BE2C (cell line): ENCODE measurements around the gene SMTNL1.

Experiments used
- DNase-seq: peaks from one replicate; pipeline ENCODE4 v3.0.0-alpha.2; 2020
- H3K27me3 ChIP-seq: fragments of 250-450 bp; sonication (Bioruptor Pico); 2 replicates; pipeline ENCODE4 v1.5.1; 2020; ENCODE audit warnings: mild to moderate bottlenecking
- H3K36me3 ChIP-seq: fragments of 250-450 bp; sonication (Bioruptor Pico); 2 replicates; pipeline ENCODE4 v1.5.1; 2020; ENCODE audit warnings: mild to moderate bottlenecking
- H3K4me1 ChIP-seq: fragments of 250-450 bp; sonication (Bioruptor Pico); 2 replicates; pipeline ENCODE4 v1.5.1; 2020
- H3K4me3 ChIP-seq: 2 replicates; pipeline ENCODE4 v1.5.1; 2011; ENCODE audit warnings: low read depth, low read length
- H3K9me3 ChIP-seq: fragments of 250-450 bp; sonication (Bioruptor Pico); 2 replicates; pipeline ENCODE4 v1.5.1; 2020
- TF ChIP-seq, protein P1 (sequence below): IDR thresholded peaks from 2 replicates; pipeline ENCODE4 v1.5.1; 2012; ENCODE audit warnings: mild to moderate bottlenecking, low read depth, low read length

SMTNL1 gene

GRCh38 chr11:57500515-57500914 is 36.9 kb upstream of the SMTNL1 start:
- H3K4me3 ChIP-seq: no peak overlapping the region
- H3K9me3 ChIP-seq: no peaks in the 10 kb centered on the region
- no peak for DNase-seq
- TF ChIP-seq, protein P1, sequence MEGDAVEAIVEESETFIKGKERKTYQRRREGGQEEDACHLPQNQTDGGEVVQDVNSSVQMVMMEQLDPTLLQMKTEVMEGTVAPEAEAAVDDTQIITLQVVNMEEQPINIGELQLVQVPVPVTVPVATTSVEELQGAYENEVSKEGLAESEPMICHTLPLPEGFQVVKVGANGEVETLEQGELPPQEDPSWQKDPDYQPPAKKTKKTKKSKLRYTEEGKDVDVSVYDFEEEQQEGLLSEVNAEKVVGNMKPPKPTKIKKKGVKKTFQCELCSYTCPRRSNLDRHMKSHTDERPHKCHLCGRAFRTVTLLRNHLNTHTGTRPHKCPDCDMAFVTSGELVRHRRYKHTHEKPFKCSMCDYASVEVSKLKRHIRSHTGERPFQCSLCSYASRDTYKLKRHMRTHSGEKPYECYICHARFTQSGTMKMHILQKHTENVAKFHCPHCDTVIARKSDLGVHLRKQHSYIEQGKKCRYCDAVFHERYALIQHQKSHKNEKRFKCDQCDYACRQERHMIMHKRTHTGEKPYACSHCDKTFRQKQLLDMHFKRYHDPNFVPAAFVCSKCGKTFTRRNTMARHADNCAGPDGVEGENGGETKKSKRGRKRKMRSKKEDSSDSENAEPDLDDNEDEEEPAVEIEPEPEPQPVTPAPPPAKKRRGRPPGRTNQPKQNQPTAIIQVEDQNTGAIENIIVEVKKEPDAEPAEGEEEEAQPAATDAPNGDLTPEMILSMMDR: no peak
- no peaks in the 10 kb centered on the region for H3K4me1 ChIP-seq
- no peaks in the 10 kb centered on the region for H3K36me3 ChIP-seq
- H3K27me3 ChIP-seq: no peaks in the 10 kb centered on the region

- TF ChIP-seq, protein P1: no peak
- no peaks in the 10 kb centered on the region for H3K36me3 ChIP-seq
These were observed 36.5 kb upstream of the SMTNL1 start for GRCh38 chr11:57500926-57501325.

DNA sequence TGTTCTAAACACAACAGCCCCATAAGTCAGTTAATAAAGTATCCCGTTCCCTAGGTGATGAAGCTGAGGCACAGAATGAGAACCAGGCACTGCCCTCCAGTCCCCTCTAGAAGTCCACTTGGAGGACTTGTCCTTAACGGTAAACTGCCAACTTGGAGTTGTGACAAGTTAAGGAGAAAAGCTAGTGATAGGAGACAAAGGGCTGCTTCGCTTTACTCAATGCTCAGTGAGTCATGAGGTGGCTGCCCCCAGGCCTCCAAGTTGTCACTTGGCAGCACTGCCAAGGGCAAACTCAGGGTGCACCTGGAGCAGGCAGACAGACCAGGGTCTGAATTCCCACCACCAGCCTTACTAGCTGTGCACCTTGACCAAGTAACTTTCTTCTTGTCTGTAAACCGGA is 35.4 kb upstream of the SMTNL1 start:
- H3K36me3 ChIP-seq: no peaks in the 10 kb centered on the region
- no peaks in the 10 kb centered on the region for H3K4me1 ChIP-seq
- H3K4me3 ChIP-seq: no peak overlapping the region
- DNase-seq: no peak
- no peaks in the 10 kb centered on the region for H3K9me3 ChIP-seq
- no peaks in the 10 kb centered on the region for H3K27me3 ChIP-seq
- TF ChIP-seq, protein P1: no peak

More at GRCh38 chr11:57500926-57501325, 36.5 kb upstream of the SMTNL1 start:
- Histone ChIP-seq H3K4me3 (no peak overlapping the region), H3K4me1 (no peaks in the 10 kb centered on the region), H3K9me3 (no peaks in the 10 kb centered on the region), H3K27me3 (no peaks in the 10 kb centered on the region)
- DNase-seq: no peak

- DNase-seq: no peak
These were observed 35.0 kb upstream of the SMTNL1 start for GRCh38 chr11:57502376-57502775.

GRCh38 chr11:57502870-57503269 is 34.5 kb upstream of the SMTNL1 start:
- H3K4me3 ChIP-seq: no peak overlapping the region
- no peaks in the 10 kb centered on the region for H3K4me1 ChIP-seq
- TF ChIP-seq, protein P1: no peak
- no peaks in the 10 kb centered on the region for H3K9me3 ChIP-seq
- no peaks in the 10 kb centered on the region for H3K27me3 ChIP-seq
- no peak for DNase-seq
- no peaks in the 10 kb centered on the region for H3K36me3 ChIP-seq

More at GRCh38 chr11:57502376-57502775, 35.0 kb upstream of the SMTNL1 start:
- Histone ChIP-seq H3K36me3 (no peaks in the 10 kb centered on the region), H3K9me3 (no peaks in the 10 kb centered on the region), H3K4me3 (no peak overlapping the region), H3K4me1 (no peaks in the 10 kb centered on the region), H3K27me3 (no peaks in the 10 kb centered on the region)
- TF ChIP-seq, protein P1: no peak

- no peak overlapping the region for H3K4me3 ChIP-seq
- H3K4me1 ChIP-seq: no peaks in the 10 kb centered on the region
- DNase-seq: no peak
- H3K9me3 ChIP-seq: no peaks in the 10 kb centered on the region
- TF ChIP-seq, protein P1: no peak
- H3K36me3 ChIP-seq: no peaks in the 10 kb centered on the region
- no peaks in the 10 kb centered on the region for H3K27me3 ChIP-seq
These were observed 32.9 kb upstream of the SMTNL1 start for GRCh38 chr11:57504511-57504910.
